Hippocampal formation (tissue), 2 donors: Measurements from ENCODE around the gene CREBRF.
"Not testable (repeated sequence)": the region's sequence is repeated elsewhere in the genome, so short reads cannot be mapped to it uniquely, and the experiment has no call there.

ENCODE experiments used
- DNase-seq, 2 donors: peaks; one replicate each; lab custom pipeline; 2025; lab: John Stamatoyannopoulos, UW

CREBRF gene

DNA sequence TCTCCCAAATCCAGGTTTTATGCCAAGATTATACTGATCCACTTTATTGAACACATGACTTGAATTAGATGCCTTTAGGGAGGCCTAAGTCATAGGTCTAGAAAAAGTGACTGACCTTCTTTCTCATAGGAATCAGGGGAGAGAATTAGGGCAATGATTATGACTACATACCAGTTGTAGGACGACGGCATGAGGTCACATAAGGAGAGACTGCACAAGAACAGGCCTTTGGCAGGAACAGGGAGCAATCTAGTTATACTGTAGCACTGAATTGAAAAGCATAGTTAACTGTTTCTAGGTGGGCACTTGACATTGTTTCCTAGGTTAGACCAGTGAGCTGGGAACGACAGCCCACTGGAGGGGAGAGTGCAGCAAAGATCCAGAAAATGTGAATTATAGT is 22.7 kb downstream of the CREBRF start:
- DNase-seq = no peak

DNA sequence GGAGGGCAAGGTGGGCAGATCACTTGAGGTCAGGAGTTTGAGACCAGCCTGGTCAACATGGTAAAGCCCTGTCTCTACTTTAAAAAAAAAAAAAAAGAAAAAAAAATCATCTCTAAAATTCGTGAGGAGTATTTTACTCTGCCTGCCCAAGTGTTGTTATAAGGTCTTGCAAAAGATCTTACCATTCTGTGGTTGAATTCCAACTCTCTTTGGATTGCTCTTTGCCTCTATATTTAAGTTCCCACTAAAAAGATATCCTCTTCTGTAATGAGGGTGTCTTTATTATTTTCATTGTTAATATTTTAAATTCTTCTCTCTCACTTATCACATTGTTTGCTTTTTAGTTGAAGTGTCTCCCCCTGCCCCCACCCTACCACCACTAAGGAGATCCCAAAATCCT is 33.4 kb downstream of the CREBRF start:
- no peak for DNase-seq

DNA sequence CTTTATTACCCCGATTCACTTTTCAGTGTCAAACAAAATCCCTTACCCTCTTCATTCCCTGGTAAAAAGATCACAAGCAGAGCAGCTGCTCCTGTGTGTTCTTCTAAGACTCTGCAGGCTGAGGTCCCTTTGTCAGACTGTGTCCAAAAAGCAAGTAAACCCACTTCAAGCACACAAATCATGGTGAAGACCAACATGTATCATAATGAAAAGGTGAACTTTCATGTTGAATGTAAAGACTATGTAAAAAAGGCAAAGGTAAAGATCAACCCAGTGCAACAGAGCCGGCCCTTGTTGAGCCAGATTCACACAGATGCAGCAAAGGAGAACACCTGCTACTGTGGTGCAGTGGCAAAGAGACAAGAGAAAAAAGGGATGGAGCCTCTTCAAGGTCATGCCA is 34.5 kb downstream of the CREBRF start:
- DNase-seq = no peak

DNA sequence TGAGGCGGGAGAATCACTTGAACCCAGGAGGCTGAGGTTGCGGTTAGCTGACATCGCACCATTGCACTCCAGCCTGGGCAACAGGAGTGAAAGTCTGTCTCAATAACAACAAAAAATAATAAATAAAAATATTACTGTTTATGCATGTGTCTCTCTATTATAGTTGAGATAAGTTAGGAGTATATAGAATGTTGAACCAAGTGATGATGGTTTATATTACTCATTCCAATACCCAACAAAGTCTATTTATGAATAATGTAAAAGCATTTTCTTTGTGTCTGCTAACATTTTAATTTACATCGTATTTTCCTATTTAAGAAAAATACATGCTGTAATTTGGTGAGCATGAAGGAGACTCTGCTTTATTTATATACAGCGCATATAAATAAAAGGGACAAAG is 35.8 kb downstream of the CREBRF start:
- DNase-seq = no peak

DNA sequence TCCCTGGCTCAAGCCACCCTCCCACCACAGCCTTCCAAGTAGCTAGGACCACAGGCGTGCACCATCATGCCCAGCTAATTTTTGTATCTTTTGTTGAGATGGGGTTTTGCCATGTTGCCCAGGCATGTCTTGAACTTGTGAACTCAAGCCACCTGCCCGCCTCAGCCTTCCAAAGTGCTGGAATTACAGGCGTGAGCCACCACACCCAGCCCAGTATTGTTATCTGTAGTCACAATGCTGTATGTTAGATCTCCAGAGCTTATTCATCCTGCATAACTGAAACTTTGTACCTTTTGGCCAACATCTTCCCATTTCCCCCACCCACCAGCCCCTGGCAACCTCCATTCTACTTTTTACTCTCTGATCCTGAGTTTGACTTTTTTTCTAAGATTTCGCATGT is 37.5 kb downstream of the CREBRF start:
- no peak for DNase-seq

DNA sequence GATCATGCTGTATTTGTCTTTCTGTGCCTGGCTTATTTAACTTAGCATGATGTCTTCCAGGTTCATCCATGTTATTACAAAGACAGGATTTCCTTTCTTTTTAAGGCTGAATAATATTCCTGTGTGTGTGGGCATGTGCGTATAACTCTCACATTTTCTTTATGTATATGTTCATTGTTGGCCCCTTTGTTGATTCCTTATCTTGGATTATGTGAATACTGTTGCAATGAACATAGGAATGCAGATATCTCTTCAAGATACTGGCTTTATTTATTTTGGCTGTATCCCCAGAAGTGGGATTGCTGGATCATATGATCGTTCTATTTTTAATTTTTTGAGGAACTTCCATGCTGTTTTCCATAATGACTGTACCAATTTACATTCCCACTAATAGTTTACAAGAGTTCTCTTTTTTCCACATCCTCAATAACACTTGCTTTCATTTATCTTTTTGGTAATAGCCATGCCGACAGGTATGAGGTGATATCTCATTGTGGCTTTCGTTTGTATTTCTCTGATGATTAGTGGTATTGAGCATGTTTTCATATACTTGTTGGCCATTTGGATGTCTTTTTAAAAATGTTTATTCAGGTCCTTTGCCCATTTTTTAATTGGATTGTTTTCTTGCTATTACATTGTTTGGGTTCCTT is 38.0 kb downstream of the CREBRF start:
- DNase-seq = no peak

DNA sequence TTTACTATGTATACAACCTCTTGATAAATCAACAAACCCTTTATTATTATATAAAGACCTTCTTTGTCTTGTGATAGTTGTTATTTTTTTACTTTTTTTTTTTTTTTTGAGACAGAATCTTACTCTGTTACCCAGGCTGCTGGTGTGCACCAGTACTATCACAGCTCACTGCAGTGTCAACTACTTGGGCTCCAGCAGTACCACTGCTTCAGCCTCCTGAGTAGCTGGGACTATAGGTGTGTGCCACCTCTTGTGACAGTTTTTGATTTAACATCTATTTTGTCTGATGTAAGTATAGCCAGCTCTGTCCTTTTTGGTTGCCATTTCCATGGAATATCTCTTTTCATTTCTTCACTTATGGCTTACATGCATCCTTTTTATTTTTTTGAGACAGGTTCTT is 42.6 kb downstream of the CREBRF start:
- DNase-seq = no peak

DNA sequence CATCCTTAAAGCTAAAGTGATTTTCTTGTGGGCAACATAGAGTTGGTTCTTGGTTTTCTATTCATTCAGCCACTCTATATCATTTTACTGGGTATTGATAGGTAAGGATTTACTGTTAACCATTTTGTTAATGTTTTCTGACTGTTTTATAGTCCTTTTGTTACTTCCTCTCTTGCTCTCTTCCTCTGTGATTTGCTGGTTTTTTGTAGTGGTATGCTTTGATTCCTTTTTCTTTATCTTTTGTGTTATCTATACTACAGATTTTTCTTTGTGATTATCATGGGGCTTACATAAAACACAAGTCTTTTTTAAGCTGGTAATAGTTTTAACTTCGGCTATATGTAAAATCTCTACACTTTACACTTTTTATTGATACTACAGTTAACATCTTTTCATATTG is 43.3 kb downstream of the CREBRF start:
- no peak for DNase-seq

DNA sequence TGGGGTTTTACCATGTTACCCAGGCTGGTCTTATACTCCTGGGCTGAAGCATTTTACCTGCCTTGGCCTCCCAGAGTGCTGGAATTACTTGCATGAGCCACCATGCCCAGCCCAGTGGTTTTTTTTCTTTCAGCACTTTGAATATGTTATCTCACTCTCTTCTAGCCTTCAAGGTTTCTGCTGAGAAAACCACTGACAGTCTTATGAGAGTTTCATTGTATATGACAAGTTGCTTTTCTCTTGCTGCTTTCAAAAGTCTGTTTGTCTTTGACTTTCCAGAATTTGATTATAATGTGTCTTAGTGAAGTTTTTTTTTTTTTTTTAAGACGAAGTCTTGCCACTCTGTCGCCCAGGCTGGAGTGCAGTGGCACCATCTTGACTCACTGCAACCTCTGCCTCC is 45.1 kb downstream of the CREBRF start:
- no peak for DNase-seq

DNA sequence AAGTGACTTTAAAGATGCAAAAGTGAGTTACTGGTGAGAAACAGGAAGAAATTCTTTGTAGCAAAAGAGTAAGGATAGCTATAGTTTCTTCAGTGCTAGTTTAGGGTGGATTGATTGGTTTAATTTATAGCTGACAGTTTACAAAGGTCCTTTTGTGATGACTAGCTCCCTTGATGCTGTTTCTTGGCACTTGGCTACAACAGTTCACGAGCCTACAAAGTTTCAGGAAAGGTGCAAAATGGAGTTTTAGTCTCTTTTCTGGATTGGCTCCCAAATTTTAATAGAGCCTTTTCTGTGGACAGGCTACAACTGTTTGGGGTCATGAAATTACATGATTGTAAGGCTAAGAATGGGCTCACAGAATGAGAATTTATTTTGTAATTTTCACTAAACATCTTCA is 47.3 kb downstream of the CREBRF start:
- DNase-seq = no peak

DNA sequence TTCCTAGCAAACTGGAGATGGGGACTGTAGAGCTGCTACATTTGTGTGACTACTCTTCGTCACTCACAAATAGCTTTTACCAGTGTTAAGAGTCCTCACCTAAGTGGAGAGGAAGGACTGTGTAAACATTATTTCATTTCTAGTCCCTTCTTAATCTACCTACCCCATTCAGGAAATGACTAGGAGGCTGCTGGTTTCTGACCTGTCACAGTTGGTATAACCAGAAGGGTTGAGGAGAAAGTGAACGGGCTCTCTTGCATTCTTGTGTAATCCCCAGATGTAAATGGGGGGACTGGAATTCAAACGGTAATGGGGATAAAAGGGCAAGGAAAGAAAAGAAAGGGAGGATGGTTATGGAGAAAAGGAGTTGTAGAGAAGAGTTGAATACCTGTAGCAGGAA is 52.8 kb downstream of the CREBRF start:
- DNase-seq = no peak

DNA sequence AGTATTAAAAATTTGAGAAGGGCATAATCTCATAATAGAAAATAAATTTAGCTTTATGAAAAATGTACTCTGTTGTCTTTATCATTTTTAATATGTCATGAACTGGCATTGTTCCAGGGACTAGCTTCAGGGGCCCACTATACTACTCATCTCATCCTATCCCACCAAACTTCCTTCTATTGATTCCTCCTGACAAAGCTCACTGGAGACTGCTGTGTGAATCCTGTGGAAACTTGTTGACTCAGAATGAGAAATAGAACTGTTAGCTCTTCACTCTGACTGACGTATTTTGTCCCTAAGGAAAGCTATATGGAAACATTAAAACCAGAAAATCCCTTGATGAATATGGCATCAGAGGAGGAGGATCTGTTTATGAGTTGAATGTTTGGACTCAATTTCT is 58.4 kb downstream of the CREBRF start:
- DNase-seq = no peak

DNA sequence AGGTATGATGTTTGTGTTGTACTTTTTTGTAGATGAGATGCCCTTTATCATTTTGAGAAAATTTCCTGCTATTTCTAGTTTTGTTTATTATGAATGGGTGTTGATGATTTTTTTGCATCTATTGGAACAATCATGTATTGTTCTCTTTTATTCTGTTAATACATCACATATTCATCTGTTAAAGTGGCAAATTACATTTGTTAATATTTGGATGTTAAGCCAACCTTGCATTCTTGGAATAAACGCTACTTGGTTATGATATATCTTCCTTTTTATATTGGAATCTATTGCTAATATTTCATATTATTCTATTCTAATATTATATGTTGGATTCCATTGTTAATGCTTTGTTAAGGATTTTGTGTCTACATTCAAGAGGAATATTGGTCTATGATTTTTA is 63.6 kb downstream of the CREBRF start:
- no peak for DNase-seq

DNA sequence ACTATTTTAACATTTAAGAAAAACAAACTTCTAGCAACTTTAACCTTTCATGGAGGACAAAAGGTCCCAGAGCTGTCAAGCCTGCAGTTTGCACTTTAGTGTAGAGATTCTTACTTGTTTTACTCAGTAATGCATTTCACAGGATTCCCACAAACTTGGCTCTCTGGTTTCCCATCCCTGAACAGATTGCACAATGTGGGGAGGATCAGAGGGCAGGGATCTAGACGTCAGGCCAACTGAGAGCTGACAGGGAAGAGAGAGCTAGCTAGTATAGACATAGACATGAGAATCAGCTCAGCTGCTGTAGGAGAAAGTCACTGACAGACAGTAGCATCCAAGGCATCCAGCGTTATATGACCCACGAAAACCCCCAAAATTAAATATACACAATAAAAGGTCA is 67.3 kb downstream of the CREBRF start:
- no peak for DNase-seq

DNA sequence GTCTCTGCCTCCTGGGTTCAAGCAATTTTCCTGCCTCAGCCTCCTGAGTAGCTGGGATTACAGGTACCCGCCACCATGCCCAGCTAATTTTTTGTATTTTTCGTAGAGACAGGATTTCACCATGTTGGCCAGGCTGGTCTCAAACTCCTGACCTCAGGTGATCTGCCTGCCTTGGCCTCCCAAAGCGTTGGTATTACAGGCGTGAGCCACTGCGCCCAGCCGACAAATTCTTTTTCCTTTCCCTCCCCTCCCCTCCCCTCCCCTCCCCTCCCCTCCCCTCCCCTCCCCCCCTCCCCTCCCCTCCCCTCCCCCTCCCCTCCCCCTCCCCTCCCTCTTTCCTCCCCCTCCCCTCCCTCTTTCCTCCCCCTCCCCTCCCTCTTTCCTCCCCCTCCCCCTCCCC is 76.0 kb downstream of the CREBRF start:
- DNase-seq = not testable (repeated sequence)

DNA sequence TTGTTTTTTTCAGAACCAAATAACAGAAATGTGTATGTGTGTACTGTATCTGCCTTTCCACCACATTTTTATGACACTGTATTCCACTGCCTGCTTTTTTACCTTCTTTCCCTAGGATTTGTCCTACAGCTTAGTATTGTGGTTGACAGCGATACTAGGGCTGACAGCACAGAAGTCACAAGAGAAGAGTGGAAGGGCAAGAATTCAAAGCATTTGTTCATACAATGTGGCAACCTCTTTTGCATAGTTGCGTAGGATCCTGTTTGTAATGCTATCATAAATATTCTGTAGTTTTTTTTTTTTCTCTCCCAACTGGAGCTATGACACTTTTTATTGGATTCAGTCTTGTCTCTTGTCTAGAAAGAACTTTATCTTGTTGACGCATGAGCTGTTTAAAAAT is 82.6 kb downstream of the CREBRF start:
- no peak for DNase-seq

DNA sequence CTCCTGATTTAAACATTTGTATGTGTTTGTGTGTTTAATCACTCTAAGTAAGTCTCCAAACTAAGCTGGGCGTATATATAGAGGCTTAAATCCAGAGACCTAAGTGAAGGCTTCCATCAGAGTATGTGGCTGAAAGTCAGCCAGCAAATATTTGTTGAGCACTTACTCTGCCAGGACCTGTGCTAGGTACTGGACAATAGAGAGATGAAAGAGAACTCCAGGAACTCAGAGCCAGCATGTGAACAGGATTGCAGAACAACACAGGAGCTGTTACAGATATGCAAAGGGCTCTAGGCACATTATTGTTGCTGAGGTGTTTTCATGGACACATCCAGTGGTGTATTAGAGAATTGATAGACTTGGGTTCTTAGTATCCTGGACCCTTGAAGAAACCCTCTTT is 83.5 kb downstream of the CREBRF start:
- no peak for DNase-seq

DNA sequence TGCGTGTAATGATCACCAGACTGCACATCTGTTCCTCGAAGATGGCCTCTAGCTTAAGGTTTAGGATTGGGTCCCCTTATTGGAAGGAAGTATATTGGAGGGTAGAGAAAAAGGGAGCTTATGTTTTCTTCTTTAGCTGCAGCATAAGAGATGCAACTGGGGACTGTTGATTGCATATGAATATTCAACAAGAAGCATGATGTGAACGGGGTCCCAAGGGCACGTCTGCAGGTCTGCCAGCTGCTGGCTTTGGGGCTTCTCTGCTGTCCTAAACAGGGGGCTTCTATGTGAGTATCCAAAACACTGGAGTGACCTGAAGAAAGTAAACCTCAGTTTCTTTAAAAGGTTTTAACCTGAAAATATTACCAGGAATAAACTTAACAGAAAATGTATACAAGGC is 84.6 kb downstream of the CREBRF start:
- no peak for DNase-seq

DNA sequence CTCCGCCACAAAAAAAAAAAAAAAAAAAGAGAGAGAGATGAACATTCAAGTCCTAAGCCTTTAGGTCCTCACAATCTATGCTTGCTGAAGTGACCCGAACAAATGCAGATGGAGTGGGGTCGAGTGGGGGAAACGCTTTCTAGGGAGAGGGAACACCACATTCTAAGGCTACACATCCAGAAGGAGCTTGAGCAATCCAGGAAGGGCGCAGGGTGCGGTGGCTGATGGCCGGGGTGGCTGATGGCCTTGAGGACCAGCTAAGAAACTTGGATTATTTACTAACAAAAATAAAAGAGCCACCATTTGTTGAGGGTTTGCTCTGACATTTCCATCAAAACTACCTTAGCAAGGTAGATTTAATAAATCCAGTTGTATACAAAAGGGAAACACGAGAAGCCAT is 87.4 kb downstream of the CREBRF start:
- no peak for DNase-seq

DNA sequence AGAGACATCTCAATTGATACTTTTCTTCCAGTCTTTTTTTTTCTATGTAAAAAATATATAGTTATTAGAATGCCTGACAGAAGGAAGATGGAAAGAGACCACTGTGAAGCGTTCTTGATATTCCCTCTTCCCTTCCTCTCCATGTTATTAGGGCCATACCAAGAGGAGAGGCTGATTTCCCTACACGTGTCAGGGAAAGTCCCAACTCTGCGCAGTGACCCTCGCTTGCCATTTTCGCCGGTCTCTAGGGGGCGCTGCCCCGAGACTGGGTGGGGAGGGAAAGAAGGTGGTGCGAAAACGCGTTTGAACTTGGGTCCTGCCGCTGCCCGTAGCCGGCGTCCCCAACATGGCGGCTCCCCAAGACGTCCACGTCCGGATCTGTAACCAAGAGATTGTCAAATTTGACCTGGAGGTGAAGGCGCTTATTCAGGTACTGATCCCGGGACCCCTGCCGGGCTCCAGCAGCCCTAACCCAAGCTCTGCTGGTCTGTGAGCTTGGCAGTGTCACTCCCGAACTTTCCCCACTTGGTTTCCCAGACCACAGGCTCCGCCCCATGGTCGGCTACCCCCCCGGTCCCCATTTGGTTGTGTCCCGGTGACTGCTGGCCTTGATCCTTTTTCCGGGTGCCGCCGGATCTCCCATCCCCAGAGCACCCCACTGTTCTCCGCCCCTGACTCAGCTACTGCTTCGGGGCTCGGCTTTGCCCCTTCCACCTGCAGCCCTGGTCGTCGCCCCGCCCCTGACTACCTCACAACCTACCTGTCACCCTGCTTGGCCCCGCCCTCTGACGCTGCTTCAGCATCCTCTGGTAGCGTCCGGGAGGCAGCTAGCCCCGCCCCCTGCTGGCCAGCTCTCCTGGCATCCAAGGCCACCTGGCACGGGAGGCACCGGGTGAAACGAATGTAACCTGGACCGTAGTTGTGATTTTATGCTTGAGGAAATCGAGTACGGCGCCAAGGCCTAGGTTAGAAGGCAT is 88.3 kb downstream of the CREBRF start, which contains the start of gene BNIP1:
TSS of gene BNIP1 (plus strand) at position 332 of the 977 bp plus-strand sequence. CDS start at position 347, 15 bp downstream.
- peak; percentile 83 to 87 for DNase-seq

DNA sequence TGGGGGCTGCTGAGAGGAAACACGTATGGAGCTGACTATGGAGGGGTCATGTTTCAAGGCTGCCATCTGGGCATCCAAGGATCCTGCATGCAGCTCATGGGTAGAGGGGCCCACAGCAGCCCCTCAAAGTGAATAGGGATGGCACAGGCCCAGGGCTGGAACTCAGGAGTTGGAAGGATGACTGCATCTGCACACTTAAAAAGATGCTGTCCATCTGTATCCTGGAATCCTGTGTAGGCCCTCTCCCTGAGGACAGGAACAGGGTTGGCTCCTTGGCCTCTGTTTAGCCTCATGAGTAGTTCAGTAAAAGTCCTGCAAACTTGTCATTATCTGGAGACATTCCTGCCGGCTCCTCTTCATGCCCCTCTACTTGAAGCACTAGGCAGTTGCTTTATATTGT is 92.2 kb downstream of the CREBRF start:
- DNase-seq = no peak

DNA sequence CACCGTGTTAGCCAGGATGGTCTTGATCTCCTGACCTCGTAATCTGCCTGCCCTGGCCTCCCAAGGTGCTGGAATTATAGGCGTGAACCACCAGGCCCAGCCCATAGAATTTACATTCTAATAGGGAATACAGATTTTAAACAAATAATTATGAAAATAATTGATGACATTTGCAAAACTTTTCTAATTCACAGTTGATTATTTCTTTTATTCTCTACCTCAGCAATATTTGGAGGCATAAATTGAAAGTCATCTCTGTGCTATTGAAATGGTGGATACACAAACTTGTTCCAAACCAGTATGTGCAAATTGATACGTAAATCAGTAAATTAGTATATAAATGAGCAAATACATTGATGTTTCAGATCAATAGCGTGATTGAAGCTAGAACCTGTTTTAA is 96.4 kb downstream of the CREBRF start:
- no peak for DNase-seq

DNA sequence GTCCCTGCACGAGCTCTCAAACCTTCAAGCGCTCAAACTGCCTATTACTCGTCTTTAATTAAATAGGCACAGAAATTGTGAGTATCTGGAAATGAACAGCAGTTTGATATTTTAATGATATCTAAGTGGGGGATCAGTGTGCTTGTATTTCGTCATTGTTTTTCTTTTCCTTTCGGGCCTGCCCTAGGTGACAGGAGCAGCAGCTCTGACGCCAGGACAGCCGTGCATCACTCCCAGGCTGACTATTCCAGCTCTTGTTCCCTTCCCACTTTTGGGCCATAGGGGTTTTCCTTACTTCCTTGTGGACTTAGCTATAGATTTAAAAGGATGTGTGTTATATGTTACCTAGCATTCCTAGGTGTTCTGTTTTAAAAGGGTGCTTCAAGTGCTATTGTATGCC is 97.7 kb downstream of the CREBRF start:
- no peak for DNase-seq
